OCI-LY1 (cell line): Measurements from ENCODE around the gene PUM2.

Source experiments
- H2AFZ ChIP-seq: fragments of 200-600 bp; sonication (generic), shearing (Covaris generic); 2 replicates; pipeline ENCODE4 v1.6.0; 2014; ENCODE audit warnings: antibody characterized with exemption, mild to moderate bottlenecking, low read length
- H3F3A ChIP-seq: fragments of 200-600 bp; sonication (generic), shearing (Covaris generic); 2 replicates; pipeline ENCODE4 v1.6.0; 2014; ENCODE audit warnings: mild to moderate bottlenecking, antibody characterized with exemption, low read length, moderate library complexity; ENCODE audit not compliant: insufficient read depth
- H3K27ac ChIP-seq: fragments of 200-600 bp; sonication (generic); 2 replicates; pipeline ENCODE4 v1.5.1; 2014; ENCODE audit warnings: low read length, mixed run types, mild to moderate bottlenecking, low read depth; ENCODE audit not compliant: poor library complexity, severe bottlenecking
- H3K27me3 ChIP-seq: fragments of 200-600 bp; sonication (generic); 2 replicates; pipeline ENCODE4 v1.6.0; 2014; ENCODE audit warnings: antibody characterized with exemption, mild to moderate bottlenecking, low read length, moderate library complexity; ENCODE audit not compliant: insufficient read depth
- H3K36me3 ChIP-seq: fragments of 200-600 bp; sonication (generic); 2 replicates; pipeline ENCODE4 v1.6.1; 2014; ENCODE audit warnings: mild to moderate bottlenecking, antibody characterized with exemption, low read length, moderate library complexity, mixed read lengths; ENCODE audit not compliant: insufficient read depth
- H3K4me1 ChIP-seq: fragments of 200-600 bp; sonication (generic); 2 replicates; pipeline ENCODE4 v1.5.1; 2014; ENCODE audit warnings: mild to moderate bottlenecking, low read length, moderate library complexity; ENCODE audit not compliant: insufficient read depth, severe bottlenecking
- H3K4me2 ChIP-seq: fragments of 200-600 bp; sonication (generic), shearing (Covaris generic); 2 replicates; pipeline ENCODE4 v1.6.1; 2014; ENCODE audit warnings: low read length
- H3K4me3 ChIP-seq: fragments of 200-600 bp; sonication (generic); 2 replicates; pipeline ENCODE4 v1.5.1; 2014; ENCODE audit warnings: low read length, low read depth, mild to moderate bottlenecking, mixed read lengths; ENCODE audit not compliant: poor library complexity, severe bottlenecking
- H3K79me2 ChIP-seq: fragments of 200-600 bp; shearing (Covaris generic); 2 replicates; pipeline ENCODE4 v1.6.1; 2016; ENCODE audit warnings: mixed run types, low read length, mixed read lengths; ENCODE audit not compliant: insufficient read depth
- H3K9ac ChIP-seq: fragments of 200-600 bp; sonication (generic), shearing (Covaris generic); 2 replicates; pipeline ENCODE4 v1.6.1; 2014; ENCODE audit warnings: mild to moderate bottlenecking, low read length, mixed read lengths
- H3K9me2 ChIP-seq: fragments of 200-600 bp; sonication (generic), shearing (Covaris generic); 2 replicates; pipeline ENCODE4 v1.6.1; 2014; ENCODE audit warnings: low read depth, mild to moderate bottlenecking, low read length, mixed read lengths
- H3K9me3 ChIP-seq: fragments of 200-600 bp; shearing (Covaris generic); 2 replicates; pipeline ENCODE4 v1.6.1; 2014; ENCODE audit warnings: low read length, mixed read lengths
- H4K20me1 ChIP-seq: fragments of 200-600 bp; sonication (generic), shearing (Covaris generic); 2 replicates; pipeline ENCODE4 v1.6.0; 2016; ENCODE audit warnings: mild to moderate bottlenecking, low read length; ENCODE audit not compliant: insufficient read depth
- CTCF ChIP-seq: fragments of 200-600 bp; sonication (generic), shearing (Covaris generic); IDR thresholded peaks from 2 replicates; pipeline ENCODE4 v1.5.1; 2017; ENCODE audit warnings: mild to moderate bottlenecking, antibody characterized with exemption, low read length, moderate library complexity, mixed read lengths
- EZH2 ChIP-seq: fragments of 200-600 bp; sonication (generic), shearing (Covaris generic); IDR thresholded peaks from 2 replicates; pipeline ENCODE4 v1.8.0; 2017; ENCODE audit warnings: borderline replicate concordance, mixed run types, mild to moderate bottlenecking, antibody characterized with exemption, low read length, moderate library complexity, mixed read lengths

The PUM2 gene

GRCh38 chr2:20352581-20353216 lies 2.1 kb upstream of the PUM2 start:
- Histone ChIP-seq H3K9ac (no peak overlapping the region), H3K9me3 (no peaks in the 10 kb centered on the region), H3K4me2 (no peak overlapping the region), H3K4me3 (no peak overlapping the region), H3K4me1 (peaks cover 30% of the 10 kb centered on the region), H3F3A (no peaks in the 10 kb centered on the region), H3K27me3 (no peaks in the 10 kb centered on the region; the same call in 1 of the 2 replicates), H3K79me2 (peaks cover 24% of the 10 kb centered on the region), H3K9me2 (no peaks in the 10 kb centered on the region), H2AFZ (no peak overlapping the region), H3K36me3 (peaks cover 8% of the 10 kb centered on the region), H4K20me1 (peaks cover 4% of the 10 kb centered on the region; the same call in 1 of the 2 replicates), H3K27ac (no peak overlapping the region)
- TF ChIP-seq EZH2 (no peak), CTCF (no peak)

GRCh38 chr2:20352230-20352578 lies 1.6 kb upstream of the PUM2 start:
- Histone ChIP-seq H3F3A (no peaks in the 10 kb centered on the region), H3K36me3 (peaks cover 13% of the 10 kb centered on the region), H3K27ac (no peak overlapping the region), H2AFZ (no peak overlapping the region), H3K4me2 (peak overlapping the region; percentile 93; the same call in 1 of the 2 replicates), H3K79me2 (peaks cover 29% of the 10 kb centered on the region), H4K20me1 (peaks cover 6% of the 10 kb centered on the region; the same call in 1 of the 2 replicates), H3K4me3 (no peak overlapping the region), H3K27me3 (no peaks in the 10 kb centered on the region), H3K4me1 (peaks cover 35% of the 10 kb centered on the region), H3K9me3 (no peaks in the 10 kb centered on the region), H3K9ac (peak overlapping the region; percentile 92; the same call in 1 of the 2 replicates), H3K9me2 (no peaks in the 10 kb centered on the region)
- TF ChIP-seq CTCF (no peak), EZH2 (no peak)

- no peak for TF ChIP-seq CTCF
- no peak for TF ChIP-seq EZH2
- no peaks in the 10 kb centered on the region for H3K27me3 ChIP-seq
- no peaks in the 10 kb centered on the region for H3K9me3 ChIP-seq
- H3K79me2 ChIP-seq, result peaks cover 34% of the 10 kb centered on the region
- no peaks in the 10 kb centered on the region for H3K9me2 ChIP-seq
- H4K20me1 ChIP-seq, result peaks cover 6% of the 10 kb centered on the region; the same call in 1 of the 2 replicates
- no peak overlapping the region for H2AFZ ChIP-seq
- H3K9ac ChIP-seq, result peak overlapping the region; percentile 92
- H3K36me3 ChIP-seq, result peaks cover 18% of the 10 kb centered on the region
- peak overlapping the region; percentile 93 for H3K4me2 ChIP-seq
- peak overlapping the region; percentile 65 for H3K4me3 ChIP-seq
- H3K4me1 ChIP-seq, result peaks cover 40% of the 10 kb centered on the region
- H3K27ac ChIP-seq, result peak overlapping the region; percentile 89
- H3F3A ChIP-seq, result no peaks in the 10 kb centered on the region
Measured at GRCh38 chr2:20351555-20352229, 1.0 kb upstream of the PUM2 start.
